Measurements from ENCODE around the gene TIMP3. TPM values are rescaled to one million over a fixed set of nuclear protein-coding genes. Genes with fewer than 3 reads are reported as not detected.

The TIMP3 gene
- total RNA-seq, 2 donors from 2014 or later = 149 to 280 TPM

- intact Hi-C loops (cut with DNase I) = no loop called here
- Histone ChIP-seq H3K27me3 (no peaks in the 10 kb centered on the region), H3K36me3 (replicated peaks in 1 of 2; ENCODE audit: insufficient read depth in 1 of 2, low read depth in 2 of 2) (no peaks in the 10 kb centered on the region), H3K27ac (peak overlapping the region; percentile 39 to 68 (median 56)), H3K4me1 (peaks cover 10% of the 10 kb centered on the region), H3K4me3 (no peak overlapping the region), H3K9me3 (no peaks in the 10 kb centered on the region)
- no peak for TF ChIP-seq POLR2A (IDR thresholded peaks at IDR 0.05)
- no peak for TF ChIP-seq CTCF (IDR thresholded peaks at IDR 0.05)
- DNase-seq (no peak), ATAC-seq (no peak)
- 58 to 60% methylated on average over 9 of the region's 9 CpGs for WGBS, 2 donors
Measured at GRCh38 chr22:32789797-32790620, 11.5 kb upstream of the TIMP3 start.

GRCh38 chr22:32791056-32791455 is 10.4 kb upstream of the TIMP3 start:
- no peak for DNase-seq
- H3K36me3 ChIP-seq (replicated peaks in 1 of 2; ENCODE audit: insufficient read depth in 1 of 2, low read depth in 2 of 2) = no peaks in the 10 kb centered on the region
- no peaks in the 10 kb centered on the region for H3K9me3 ChIP-seq
- peaks cover 10% of the 10 kb centered on the region for H3K4me1 ChIP-seq
- H3K27me3 ChIP-seq = no peaks in the 10 kb centered on the region
- H3K27ac ChIP-seq = no peak overlapping the region
- TF ChIP-seq CTCF (IDR thresholded peaks at IDR 0.05) (no peak), POLR2A (IDR thresholded peaks at IDR 0.05) (no peak)
- H3K4me3 ChIP-seq = no peak overlapping the region
- intact Hi-C loops (cut with DNase I) = no loop called here
- 68 to 76% methylated on average over 5 to 6 of the region's 6 CpGs for WGBS, 2 donors
- ATAC-seq = no peak

- WGBS, 2 donors = 85 to 89% methylated on average over 7 of the region's 7 CpGs
- H3K4me1 ChIP-seq = peaks cover 10% of the 10 kb centered on the region
- ATAC-seq (no peak), DNase-seq (no peak)
- H3K27me3 ChIP-seq = no peaks in the 10 kb centered on the region
- H3K36me3 ChIP-seq (replicated peaks in 1 of 2; ENCODE audit: insufficient read depth in 1 of 2, low read depth in 2 of 2) = no peaks in the 10 kb centered on the region
- H3K9me3 ChIP-seq = no peaks in the 10 kb centered on the region
- intact Hi-C loops (cut with DNase I) = no loop called here
- H3K27ac ChIP-seq = no peak overlapping the region
- TF ChIP-seq CTCF (IDR thresholded peaks at IDR 0.05) = no peak
- no peak for TF ChIP-seq POLR2A (IDR thresholded peaks at IDR 0.05)
- H3K4me3 ChIP-seq = no peak overlapping the region
Measured at GRCh38 chr22:32791485-32791884, 10.0 kb upstream of the TIMP3 start.

GRCh38 chr22:32793589-32793988 is 7.9 kb upstream of the TIMP3 start:
- Histone ChIP-seq H3K4me3 (no peak overlapping the region), H3K27me3 (no peaks in the 10 kb centered on the region), H3K36me3 (replicated peaks in 1 of 2; ENCODE audit: insufficient read depth in 1 of 2, low read depth in 2 of 2) (no peaks in the 10 kb centered on the region), H3K9me3 (no peaks in the 10 kb centered on the region), H3K4me1 (peaks cover 10% of the 10 kb centered on the region), H3K27ac (no peak overlapping the region)
- DNase-seq (no peak), ATAC-seq (no peak)
- intact Hi-C loops (cut with DNase I) = no loop called here
- no peak for TF ChIP-seq POLR2A (IDR thresholded peaks at IDR 0.05)
- TF ChIP-seq CTCF (IDR thresholded peaks at IDR 0.05) = no peak

All from body of pancreas (tissue), 4 donors.